Tibial artery (tissue), 4 donors: ENCODE measurements around the gene SLC16A13.

Source experiments
- DNase-seq, 2 donors: peaks; one replicate each; pipeline ENCODE4 v3.0.0-alpha.2; 2019
- H3K27ac ChIP-seq, 2 donors: fragments of 200-600 bp; sonication (generic) in 1 of 2; 1 replicate in 1 of 2; 2 replicates in 1 of 2; pipeline ENCODE4 v1.5.1; 2018 to 2019; ENCODE audit warnings: mild to moderate bottlenecking in 1 of 2
- H3K27me3 ChIP-seq, 2 donors: fragments of 200-600 bp; sonication (generic) in 1 of 2; one replicate each; pipeline versions ENCODE4 v1.5.1 to v1.6.0; 2016 to 2019
- H3K36me3 ChIP-seq, 3 donors: fragments of 200-600 bp; sonication (generic) in 2 of 3; one replicate each; pipeline ENCODE4 v1.5.1; 2016 to 2019; ENCODE audit warnings: mild to moderate bottlenecking in 2 of 3
- H3K4me1 ChIP-seq, 4 donors: fragments of 200-600 bp; sonication (generic) in 2 of 4; 1 replicate in 3 of 4; 2 replicates in 1 of 4; pipeline ENCODE4 v1.5.1; 2016 to 2019
- H3K4me3 ChIP-seq, 2 donors: fragments of 200-600 bp; sonication (generic) in 1 of 2; 1 replicate in 1 of 2; 2 replicates in 1 of 2; pipeline ENCODE4 v1.5.1; 2018 to 2019; ENCODE audit warnings: mild to moderate bottlenecking in 2 of 2
- H3K9me3 ChIP-seq, 3 donors: fragments of 200-600 bp; sonication (generic) in 1 of 3; one replicate each; pipeline ENCODE4 v1.5.1; 2016 to 2019
- CTCF ChIP-seq, 2 experiments: fragments of 200-600 bp in 1 of 2; fragments of 450-650 bp in 1 of 2; IDR thresholded peaks; one replicate each; pipeline ENCODE4 v1.5.1; 2017 to 2019; ENCODE audit warnings: antibody characterized with exemption in 2 of 2, mild to moderate bottlenecking in 1 of 2, moderate library complexity in 1 of 2
- intact Hi-C: fragments of 100-400 bp; cut with DNase I; formaldehyde crosslinking; loops from one replicate; pipeline ENCODE4 v1.15.0; 2023; ENCODE audit warnings: low total_unique reads

The SLC16A13 gene

GRCh38 chr17:7068268-7068667 lies 32.5 kb downstream of the SLC16A13 start:
- Histone ChIP-seq H3K27me3 (peaks cover 0 to 2% of the 10 kb centered on the region in 2 donors), H3K4me3 (no peak overlapping the region), H3K27ac (no peak overlapping the region), H3K4me1 (no peaks in the 10 kb centered on the region), H3K9me3 (peaks cover 0 to 15% (median 11%) of the 10 kb centered on the region in 3 donors), H3K36me3 (no peaks in the 10 kb centered on the region)
- no peak for DNase-seq
- intact Hi-C loops = no loop called here
- TF ChIP-seq CTCF (IDR thresholded peaks at IDR 0.05) = no peak

- intact Hi-C loops = no loop called here
- H3K36me3 ChIP-seq = no peaks in the 10 kb centered on the region
- H3K27ac ChIP-seq = no peak overlapping the region
- no peak for TF ChIP-seq CTCF (IDR thresholded peaks at IDR 0.05)
- peaks cover 0 to 2% of the 10 kb centered on the region in 2 donors for H3K27me3 ChIP-seq
- DNase-seq = no peak
- H3K9me3 ChIP-seq = peaks cover 0 to 15% (median 11%) of the 10 kb centered on the region in 3 donors
- no peak overlapping the region for H3K4me3 ChIP-seq
- H3K4me1 ChIP-seq = no peaks in the 10 kb centered on the region
Observed at GRCh38 chr17:7070712-7071111, 34.9 kb downstream of the SLC16A13 start.

- no peaks in the 10 kb centered on the region for H3K4me1 ChIP-seq
Observed at GRCh38 chr17:7072406-7072805, 36.6 kb downstream of the SLC16A13 start.

GRCh38 chr17:7074931-7075330 lies 39.1 kb downstream of the SLC16A13 start:
- TF ChIP-seq CTCF (IDR thresholded peaks at IDR 0.05) = no peak
- DNase-seq = no peak
- Histone ChIP-seq H3K4me1 (no peaks in the 10 kb centered on the region), H3K4me3 (no peak overlapping the region), H3K36me3 (no peaks in the 10 kb centered on the region), H3K27ac (no peak overlapping the region), H3K9me3 (no peaks in the 10 kb centered on the region), H3K27me3 (no peaks in the 10 kb centered on the region)
- intact Hi-C loops = no loop called here

More at GRCh38 chr17:7072406-7072805, 36.6 kb downstream of the SLC16A13 start:
- peaks cover 0 to 15% (median 11%) of the 10 kb centered on the region in 3 donors for H3K9me3 ChIP-seq
- no peak overlapping the region for H3K4me3 ChIP-seq
- H3K27ac ChIP-seq = no peak overlapping the region
- peaks cover 0 to 2% of the 10 kb centered on the region in 2 donors for H3K27me3 ChIP-seq
- intact Hi-C loops = no loop called here
- TF ChIP-seq CTCF (IDR thresholded peaks at IDR 0.05) = no peak
- no peaks in the 10 kb centered on the region for H3K36me3 ChIP-seq
- no peak for DNase-seq

GRCh38 chr17:7077911-7078546 lies 42.2 kb downstream of the SLC16A13 start:
- intact Hi-C loops = no loop called here
- Histone ChIP-seq H3K4me1 (peaks cover 0 to 4% (median 0%) of the 10 kb centered on the region in 4 donors), H3K36me3 (no peaks in the 10 kb centered on the region), H3K27me3 (no peaks in the 10 kb centered on the region), H3K4me3 (no peak overlapping the region), H3K27ac (no peak overlapping the region), H3K9me3 (no peaks in the 10 kb centered on the region)
- DNase-seq = no peak
- TF ChIP-seq CTCF (IDR thresholded peaks at IDR 0.05) = no peak
